ENCODE data around the gene ZNF205.
A peak's percentile ranks its signal among the peaks of the same experiment; 100 is the strongest.
"Not testable (repeated sequence)": the region's sequence is repeated elsewhere in the genome, so short reads cannot be mapped to it uniquely, and the experiment has no call there.

Gene ZNF205

GRCh38 chr16:3131755-3132377, 19.5 kb downstream of the ZNF205 start:
- DNase-seq (ENCODE audit: low spot score), result peak; percentile 59

GRCh38 chr16:3133844-3134243, 21.5 kb downstream of the ZNF205 start:
- no peak for DNase-seq (ENCODE audit: low spot score)

GRCh38 chr16:3134338-3135125, 22.1 kb downstream of the ZNF205 start, which contains the start of gene ZNF213:
TSS of gene ZNF213 (plus strand) at chr16:3135029. CDS start at chr16:3137281, 2,252 bp downstream.
- peak; percentile 91 for DNase-seq (ENCODE audit: low spot score)

- DNase-seq (ENCODE audit: low spot score), result no peak
These were observed 22.8 kb downstream of the ZNF205 start for GRCh38 chr16:3135126-3135715.

GRCh38 chr16:3137267-3137666, 24.9 kb downstream of the ZNF205 start:
- no peak for DNase-seq (ENCODE audit: low spot score)

GRCh38 chr16:3138342-3138741, 26.0 kb downstream of the ZNF205 start:
- DNase-seq (ENCODE audit: low spot score), result no peak

GRCh38 chr16:3138823-3139426, 26.5 kb downstream of the ZNF205 start:
- DNase-seq (ENCODE audit: low spot score), result no peak

- DNase-seq (ENCODE audit: low spot score), result not testable (repeated sequence)
These were observed 27.2 kb downstream of the ZNF205 start for GRCh38 chr16:3139561-3139960.

GRCh38 chr16:3140603-3141427, 28.4 kb downstream of the ZNF205 start:
- no peak for DNase-seq (ENCODE audit: low spot score)

GRCh38 chr16:3141781-3142311, 29.5 kb downstream of the ZNF205 start:
- DNase-seq (ENCODE audit: low spot score), result no peak

- DNase-seq (ENCODE audit: low spot score), result no peak
These were observed 29.9 kb downstream of the ZNF205 start for GRCh38 chr16:3142327-3142726.

GRCh38 chr16:3142770-3143169, 30.4 kb downstream of the ZNF205 start:
- DNase-seq (ENCODE audit: low spot score), result no peak

GRCh38 chr16:3143189-3143588, 30.8 kb downstream of the ZNF205 start:
- no peak for DNase-seq (ENCODE audit: low spot score)

- DNase-seq (ENCODE audit: low spot score), result no peak
These were observed 31.4 kb downstream of the ZNF205 start for GRCh38 chr16:3143598-3144320.

GRCh38 chr16:3144321-3144983, 32.1 kb downstream of the ZNF205 start:
- DNase-seq (ENCODE audit: low spot score), result no peak

GRCh38 chr16:3145151-3145550, 32.8 kb downstream of the ZNF205 start:
- no peak for DNase-seq (ENCODE audit: low spot score)

GRCh38 chr16:3145660-3146059, 33.3 kb downstream of the ZNF205 start:
- DNase-seq (ENCODE audit: low spot score), result no peak

GRCh38 chr16:3147046-3147756, 34.8 kb downstream of the ZNF205 start:
- no peak for DNase-seq (ENCODE audit: low spot score)

GRCh38 chr16:3147757-3148104, 35.3 kb downstream of the ZNF205 start:
- DNase-seq (ENCODE audit: low spot score), result no peak
